Fibroblast of peridontal ligament (primary cell): ENCODE measurements around the gene ATP1A4.

Experiments
- DNase-seq: peaks from one replicate; pipeline ENCODE4 v3.0.0-alpha.2; 2010; ENCODE audit errors: extremely low read depth

ATP1A4 gene

DNA sequence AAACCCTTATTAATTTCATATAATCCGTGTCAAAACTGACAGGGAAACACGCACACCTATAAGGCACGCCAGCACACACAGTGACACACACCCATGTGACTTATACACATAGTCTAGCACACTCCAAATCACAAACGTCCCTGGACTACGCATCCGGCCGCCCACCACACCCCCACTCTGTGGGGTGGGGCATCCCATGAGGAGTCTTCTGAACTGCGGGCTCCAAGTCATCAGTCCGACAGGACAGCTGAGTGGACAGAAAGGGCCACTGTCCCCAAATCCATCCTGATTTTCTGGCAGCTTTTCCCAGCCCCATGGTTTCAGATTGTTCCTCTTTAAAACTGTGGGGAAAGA, 54.6 kb downstream of the ATP1A4 start:
- peak; percentile 37 for DNase-seq

DNA sequence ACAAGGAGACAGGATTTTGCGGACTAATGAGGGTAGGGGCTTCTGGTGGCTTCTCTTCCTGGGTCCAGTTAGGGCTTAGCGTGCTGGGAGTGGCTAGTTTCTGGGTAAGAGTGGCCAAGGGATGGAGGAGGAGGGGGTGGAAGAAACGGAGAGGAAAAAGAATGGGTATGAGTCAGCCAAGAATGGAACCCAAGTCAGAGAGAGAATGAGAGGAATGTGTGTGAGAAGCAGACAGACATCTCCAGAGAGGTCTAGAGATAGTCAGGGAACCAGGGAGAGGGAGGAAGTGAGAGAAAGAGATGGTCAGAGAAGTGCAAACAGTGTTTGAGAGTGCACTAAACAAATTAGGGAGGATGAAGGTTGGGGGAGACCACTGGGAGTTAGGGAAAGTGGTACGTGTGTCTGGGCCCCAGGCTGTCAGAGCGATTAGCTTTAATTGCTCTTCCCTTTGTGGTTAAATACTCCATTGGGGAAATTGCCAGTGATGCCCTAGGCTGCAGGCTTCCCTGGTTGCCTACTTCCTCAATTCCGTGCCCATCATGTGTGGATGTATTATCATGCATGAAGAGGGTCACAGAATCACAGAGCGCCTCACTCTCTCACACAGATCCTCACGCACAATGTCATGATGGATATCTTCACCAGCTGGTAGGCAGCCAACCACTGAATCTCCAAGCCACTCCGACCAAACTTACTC, 55.2 kb downstream of the ATP1A4 start:
- peak; percentile 86 for DNase-seq

DNA sequence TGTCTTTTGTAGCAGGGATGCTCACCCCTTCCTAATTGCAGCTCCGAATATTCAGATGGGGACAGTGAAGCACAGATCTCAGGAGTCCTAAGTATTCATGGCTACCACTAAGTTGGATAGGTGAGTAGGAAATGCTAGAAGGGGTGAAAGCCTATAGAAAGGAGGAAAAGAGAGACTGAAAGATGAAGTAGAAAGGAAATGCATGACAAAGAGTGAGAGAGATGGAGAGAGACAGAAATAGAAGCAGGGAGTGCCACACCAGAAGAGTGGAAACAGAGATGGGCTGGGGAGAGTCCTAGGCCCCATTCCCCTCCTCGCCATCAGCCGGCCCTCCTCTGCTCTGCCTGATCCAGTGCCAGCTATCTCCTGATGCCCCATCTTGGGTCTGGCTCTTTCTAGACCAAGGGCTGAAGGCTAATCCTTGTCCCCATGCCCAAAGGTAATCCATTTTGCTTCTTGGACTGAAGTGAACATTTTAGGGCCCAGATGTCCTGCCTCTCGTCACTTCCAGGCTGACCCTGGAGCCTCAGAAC, 55.8 kb downstream of the ATP1A4 start:
- DNase-seq, result no peak

DNA sequence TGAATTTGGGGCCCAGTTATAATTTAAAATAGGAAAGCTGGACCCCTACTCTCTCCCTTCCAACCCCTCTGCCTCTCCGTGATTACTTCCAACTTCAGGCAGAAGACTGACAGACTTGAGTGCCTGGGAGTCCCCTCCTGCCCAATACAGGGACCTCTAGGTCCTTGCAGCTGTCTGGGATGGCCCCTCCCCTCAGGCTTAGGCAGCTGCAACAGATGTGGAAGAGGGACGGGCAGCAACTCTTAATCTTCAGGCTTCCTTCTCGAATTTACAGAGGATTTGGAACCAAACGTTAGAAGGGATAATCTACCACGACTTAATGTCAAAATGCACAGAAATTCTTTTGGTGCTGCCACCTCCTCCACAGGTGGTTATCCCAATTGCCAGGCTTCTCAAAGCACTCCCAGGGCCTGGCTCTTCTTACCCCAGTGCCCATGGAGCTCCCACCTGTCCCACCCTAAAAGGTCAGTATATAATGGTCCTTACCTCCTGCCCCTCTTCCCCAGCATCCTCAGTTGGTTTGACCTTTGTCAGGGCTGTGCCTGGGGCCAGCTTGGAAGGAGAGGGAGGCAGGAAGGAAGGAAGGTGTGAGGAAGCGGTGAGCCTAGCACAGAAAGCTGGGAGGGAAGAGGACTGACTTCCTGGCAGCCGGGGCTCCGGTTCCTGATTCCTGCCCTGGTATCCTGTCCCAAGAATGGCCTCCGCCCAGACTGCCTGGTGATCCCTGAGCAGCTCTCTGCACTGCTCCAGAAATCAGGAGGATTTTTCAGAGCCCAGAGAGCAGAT, 56.6 kb downstream of the ATP1A4 start:
- DNase-seq, result no peak

DNA sequence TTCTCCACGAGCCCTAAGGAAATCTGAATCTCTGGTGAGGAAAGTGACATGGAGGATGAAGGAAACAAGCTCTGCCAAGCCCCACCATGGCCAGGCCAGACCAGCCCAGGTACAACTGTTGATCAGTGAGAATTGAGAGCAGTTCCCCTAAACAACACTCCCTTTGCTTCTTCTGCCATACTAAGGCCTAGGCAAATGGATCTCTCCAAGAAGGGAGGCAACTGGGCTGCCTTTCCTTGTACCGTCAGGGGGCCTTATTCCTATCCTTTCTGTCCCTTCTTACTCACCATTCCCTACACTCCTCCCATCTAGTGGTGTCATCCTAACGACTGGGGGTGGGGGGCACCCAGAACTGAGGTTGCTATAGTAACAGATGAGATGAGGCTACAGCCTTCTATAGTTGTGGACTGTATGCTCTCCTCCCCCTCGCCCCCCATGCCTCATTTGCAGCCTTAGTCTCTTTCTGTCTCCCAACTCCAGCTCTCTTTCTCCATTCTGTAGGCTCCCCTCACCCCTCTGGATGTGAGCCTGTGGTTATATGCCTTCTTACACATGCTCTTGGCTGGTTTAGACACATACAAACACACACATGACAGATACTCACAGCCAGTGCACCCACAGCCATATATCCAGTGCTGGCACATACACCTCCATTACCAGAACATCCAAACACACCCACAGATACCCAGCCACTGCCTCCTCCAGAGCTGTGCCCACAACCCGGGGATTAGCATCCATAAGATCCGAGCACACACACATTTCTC, 57.3 kb downstream of the ATP1A4 start:
- no peak for DNase-seq

DNA sequence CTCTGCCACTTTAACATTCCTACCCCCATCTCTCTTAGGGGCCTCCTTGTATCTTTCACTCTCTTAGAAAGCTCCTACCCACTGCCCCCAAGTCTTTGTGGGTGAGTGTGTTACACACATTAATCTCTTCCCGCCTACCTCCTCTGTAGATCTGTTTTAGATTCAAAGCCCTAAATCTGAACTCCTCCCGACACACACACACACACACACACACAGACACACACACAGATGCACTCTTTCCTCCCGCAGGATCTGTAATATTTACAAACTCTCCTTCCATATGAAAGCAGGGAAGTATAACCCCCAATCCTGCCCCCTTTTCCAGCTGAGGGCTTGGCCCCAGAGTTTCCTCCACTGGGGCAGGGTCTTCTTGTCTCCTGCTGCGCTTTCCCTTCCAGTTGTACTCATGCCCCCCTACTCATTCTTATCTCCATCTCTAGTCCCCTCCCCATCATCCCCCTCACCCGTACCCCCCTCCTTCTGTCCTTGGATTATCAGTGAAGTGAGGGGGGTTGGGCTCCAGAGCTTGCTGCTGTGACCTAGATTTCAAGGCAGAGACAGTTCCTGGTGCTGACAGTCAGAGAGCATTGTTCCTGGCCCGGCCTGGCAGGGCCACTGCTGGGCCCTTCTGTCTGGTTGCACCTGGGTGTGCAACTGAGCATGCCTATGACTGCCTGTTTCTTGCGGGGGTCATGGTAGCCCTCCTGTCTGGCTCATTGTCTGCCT, 58.1 kb downstream of the ATP1A4 start:
- peak; percentile 28 for DNase-seq

DNA sequence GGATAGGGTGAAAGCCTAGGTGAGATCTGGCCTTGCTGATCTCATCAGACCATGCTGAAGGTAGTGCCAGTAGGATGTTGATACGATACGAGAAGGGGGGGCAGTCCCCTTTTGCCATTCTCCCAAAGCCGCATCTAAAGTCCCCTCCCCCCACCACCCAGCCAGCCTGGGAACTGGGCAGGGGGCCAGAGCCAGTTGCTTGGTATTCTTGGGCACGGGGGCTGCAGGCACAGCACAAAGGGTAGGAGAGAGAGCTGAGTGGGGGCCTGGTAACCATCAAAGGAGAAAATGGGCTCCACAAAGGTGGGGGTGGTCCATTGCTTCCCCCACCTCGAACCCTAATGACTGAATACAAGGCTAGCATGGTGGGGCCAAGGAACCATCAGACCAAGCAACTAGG, 59.2 kb downstream of the ATP1A4 start:
- DNase-seq, result no peak

DNA sequence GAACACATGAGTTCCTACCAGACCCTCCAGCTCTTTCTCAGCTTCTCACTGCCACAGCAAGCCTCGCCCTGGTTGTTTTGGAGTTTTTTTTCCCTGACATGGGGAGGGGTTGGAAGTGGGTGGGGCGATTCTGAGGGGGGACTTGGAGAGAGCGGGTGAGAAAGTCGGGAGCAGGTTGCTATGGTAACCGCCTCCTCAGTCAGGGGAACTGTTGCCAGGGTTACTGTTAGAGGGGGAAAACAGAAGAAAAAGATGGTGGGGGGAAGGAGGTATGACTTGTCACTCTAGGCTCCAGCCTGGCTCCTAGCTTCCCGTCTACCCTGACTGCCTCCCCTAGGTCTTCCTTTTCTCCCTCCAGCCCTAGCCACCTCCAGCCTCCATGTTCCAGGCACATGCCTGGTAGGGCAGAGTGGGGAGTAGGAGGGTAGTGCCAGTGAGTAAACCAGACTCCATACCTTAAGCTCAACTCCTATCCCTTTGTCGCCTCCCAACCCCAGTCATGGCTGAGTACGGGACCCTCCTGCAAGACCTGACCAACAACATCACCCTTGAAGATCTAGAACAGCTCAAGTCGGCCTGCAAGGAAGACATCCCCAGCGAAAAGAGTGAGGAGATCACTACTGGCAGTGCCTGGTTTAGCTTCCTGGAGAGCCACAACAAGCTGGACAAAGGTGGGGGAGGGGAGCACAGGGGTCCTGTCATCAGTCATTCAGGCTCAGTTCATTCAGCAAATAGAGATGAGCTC, 59.8 kb downstream of the ATP1A4 start:
- no peak for DNase-seq

DNA sequence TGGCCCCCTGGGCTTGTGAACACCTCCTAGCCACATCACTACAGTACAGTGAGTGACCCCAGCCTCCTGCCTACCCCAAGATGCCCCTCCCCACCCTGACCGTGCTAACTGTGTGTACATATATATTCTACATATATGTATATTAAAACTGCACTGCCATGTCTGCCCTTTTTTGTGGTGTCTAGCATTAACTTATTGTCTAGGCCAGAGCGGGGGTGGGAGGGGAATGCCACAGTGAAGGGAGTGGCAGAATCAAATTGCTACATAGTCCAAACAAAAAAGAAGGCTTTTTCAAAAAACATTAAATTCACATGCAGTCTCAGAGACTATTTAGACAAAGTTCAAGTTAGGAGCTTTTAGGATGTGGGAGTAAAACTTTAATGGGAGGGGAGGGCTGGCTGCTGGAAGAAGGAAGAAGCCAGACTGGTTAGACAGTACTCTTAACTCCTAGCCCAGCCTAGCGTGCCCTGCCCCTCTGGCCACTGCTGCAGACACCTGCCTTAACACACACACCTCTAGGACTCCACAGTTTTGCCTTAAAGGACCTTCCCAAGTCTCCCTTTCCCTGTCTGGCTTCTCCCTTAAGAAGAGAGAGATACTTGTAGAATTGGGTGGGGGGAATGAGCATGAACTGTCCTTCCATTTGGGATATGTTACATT, 63.2 kb downstream of the ATP1A4 start:
- no peak for DNase-seq

DNA sequence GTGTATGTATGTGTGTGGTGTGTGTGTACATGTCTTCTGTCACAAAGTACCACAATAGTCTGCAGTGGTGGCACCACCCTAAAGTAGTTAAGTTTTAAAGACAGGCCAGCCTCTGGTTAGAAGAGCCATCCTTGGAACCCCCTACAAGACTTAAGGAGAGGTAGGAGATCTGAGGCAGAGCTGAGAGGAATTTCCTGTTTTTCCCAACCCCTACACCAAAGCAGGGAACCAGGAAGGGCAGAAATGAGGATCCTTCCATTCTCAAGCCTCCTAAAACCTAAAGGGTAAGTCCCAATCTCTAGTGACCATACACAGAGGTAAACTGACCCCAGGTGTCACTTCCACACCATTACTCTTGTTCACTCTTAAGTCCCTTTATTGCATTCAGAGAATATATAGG, 64.9 kb downstream of the ATP1A4 start:
- DNase-seq, result no peak

DNA sequence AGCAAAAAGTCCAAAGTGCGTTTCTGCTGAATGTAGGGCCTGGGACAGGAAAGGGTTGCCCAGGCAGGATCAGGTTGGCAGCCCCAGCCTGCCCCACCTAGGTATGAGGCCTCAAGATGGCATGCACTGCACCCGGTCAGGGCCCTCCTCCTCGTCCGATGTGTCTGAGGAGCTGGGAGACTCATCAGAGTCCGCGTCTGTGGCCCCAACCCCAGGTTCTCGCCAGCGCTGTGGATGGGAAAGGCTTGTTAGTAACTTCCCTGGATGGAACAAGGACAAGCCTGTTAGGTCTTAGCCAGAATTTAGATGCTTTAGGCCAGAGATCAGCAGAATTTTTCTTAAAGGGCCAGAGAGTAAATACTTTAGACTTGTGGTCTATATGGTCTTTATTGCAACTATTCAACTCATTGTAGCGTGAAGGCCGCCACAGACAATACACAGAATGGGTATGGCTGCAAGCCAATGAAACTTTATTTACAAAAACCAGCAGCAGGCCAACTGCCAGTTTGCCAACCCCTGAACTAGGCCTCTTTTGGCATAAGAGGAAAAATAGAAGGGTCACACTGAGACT, 66.2 kb downstream of the ATP1A4 start:
- DNase-seq, result peak; percentile 47

DNA sequence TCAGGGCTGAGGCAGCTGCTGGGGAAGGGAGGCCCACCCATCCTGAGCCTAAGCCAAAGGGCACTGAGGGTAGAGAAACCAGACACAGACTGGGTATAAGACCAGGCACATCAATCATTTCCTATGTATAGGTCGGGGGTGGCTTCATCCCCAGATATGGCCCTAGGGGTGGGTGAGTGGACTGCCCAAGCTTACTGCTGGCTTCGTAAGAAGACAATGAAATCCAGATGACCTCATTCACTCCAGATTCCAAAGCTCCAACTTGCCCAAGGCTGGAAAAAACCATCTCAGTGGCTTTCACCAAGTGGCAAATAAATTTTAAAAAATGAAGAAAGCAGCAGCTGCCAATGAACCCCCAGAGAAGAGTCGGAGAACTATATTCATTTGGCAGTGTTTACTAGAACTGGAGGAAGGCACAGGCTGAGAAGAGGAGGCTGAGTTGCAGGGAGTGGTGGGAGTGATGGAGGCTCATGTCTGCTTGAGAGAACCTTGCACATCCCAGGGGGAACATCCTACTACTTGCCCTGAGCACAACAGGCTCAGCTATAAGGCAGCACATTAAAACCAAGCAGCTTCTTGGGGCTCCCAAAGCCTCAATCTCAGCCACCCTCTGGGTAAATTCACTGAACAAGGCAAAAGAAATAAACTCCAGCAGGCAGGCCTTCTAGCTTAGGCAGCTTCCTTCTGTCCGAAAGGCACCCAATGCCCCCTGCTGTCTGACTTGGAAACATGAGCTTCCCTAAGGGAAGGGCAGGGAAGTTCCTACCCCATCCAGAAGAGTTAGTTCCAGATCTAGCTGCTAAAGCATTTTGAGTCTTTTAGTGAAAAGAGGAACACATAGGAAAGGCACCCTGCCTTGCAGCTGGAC, 67.9 kb downstream of the ATP1A4 start:
- DNase-seq, result peak; percentile 87

DNA sequence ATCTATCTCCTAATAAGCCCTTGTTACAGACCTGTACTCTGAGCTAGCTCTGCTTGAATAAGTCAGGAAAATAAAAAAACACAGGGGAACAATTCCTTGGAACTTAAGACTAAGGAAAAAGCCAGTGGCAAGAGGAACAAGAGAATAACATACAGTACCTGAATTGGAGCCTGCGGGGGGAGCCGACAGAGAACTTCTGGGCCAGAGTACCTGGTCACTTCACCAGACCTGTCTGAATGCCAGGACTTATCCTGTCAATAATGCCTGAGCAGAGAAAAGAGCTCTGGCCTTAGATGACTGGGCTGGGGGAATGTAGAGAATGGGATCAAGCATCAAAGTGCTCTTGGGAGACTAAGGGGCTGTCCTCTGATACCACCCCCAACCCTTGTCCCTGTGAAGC, 68.9 kb downstream of the ATP1A4 start:
- no peak for DNase-seq

DNA sequence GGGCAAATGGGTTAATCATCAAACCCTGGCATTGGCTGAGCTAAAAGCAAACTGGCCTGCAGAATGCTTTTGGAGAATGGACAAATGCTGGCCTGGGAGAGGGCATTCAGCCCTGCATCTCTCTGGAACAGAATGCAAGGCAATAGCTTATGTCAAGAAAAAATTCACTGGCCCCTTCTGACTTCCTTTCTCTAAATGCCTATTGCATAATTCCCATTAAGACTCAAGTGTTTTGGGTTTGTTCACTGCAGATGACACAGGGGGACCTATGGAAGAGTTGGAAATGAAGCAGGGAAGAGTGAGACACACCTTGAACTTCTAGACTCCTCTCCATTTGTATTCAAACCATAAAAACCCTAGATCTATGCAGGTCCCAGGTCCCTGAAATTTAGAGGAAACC, 69.7 kb downstream of the ATP1A4 start:
- peak; percentile 8 for DNase-seq

DNA sequence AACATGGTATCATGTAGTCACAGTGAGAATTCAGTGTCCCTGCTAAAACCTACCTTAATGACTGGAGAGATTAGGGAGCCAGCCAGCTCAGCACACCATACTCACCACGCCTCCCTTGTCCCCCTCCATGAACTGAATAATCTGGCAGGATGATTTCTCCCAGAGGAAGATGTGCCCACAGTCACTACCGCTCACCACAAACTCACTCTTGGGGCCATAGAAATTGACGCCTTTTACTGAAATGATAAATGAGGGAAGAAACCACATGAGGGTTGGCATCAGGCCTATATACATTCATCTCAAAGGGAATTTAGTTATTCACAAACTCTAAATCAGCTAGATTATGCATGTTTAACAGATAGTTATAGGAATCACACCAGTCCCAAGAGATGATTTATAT, 71.1 kb downstream of the ATP1A4 start:
- no peak for DNase-seq

DNA sequence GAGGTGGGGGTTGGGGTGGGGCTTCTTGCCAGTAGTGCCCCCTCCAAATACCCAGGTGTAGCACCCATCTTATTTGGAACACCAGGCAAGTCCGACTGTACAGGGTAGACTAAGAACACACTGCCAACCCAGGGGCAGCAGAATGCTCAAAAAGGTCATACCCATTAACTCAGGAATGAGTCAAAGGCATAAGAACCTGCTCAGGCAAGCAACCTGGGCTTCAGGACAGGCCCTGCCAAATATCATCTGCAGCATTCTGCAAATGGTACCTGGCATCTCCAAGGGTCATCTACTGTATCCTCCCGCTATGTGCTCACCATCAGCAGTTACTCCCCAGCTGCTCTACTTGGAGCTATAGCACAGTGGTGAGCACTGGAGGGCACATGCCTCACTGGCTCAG, 73.2 kb downstream of the ATP1A4 start:
- no peak for DNase-seq

DNA sequence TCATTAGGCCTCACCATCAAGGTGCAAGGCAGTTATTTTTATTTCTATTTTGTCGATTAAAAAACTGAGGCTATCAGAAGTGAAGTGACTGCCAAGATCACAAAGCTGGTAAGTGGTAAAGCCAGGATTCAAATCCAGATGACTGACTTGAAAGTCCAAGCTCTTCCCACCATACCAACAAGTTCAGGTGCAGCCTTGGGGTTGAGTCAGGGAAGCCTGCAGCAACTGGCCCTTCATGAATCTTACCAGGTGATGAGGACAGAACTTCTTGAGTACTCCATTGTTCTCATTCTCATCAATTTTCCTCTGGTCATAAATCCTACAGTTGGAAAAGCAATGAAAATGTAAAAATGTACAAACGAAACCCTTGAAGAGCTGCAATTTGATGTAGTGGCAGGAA, 73.9 kb downstream of the ATP1A4 start:
- no peak for DNase-seq

DNA sequence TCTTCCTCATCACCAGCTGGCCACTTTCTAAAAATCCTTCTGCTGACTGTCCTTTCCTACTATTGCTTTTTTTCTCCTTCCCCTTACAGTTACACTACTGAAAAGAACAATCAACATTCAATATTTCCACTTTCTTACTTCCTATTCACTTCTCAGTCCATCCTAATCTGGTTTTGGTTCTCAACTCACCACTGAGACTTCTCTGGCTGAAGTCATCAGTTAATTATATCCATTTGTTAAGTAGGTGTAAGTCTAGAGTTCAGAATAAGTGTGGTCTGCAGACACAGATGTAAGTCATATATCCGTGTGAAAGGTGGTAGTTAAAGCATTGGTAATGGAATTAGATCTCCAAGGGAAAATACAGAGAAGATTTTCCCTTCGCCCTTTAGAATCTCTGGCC, 75.2 kb downstream of the ATP1A4 start:
- no peak for DNase-seq

DNA sequence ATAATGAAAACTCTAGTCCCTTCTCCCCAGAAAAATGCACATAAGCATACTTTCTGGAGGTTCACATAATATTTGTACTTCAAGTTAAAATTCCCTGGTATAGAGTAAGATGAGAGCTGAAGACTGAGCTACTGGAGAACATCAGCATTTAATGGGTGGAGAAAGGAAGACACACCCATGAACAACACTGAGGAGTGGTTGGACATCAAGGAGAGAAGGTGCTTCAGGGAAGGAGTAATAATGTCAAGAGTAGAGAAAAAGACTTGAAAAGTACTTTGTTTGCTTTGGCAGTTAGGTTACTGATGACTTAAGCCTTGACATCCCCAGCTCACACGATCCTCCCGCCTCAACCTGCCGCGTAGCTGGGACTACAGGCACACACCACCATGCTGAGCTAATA, 75.6 kb downstream of the ATP1A4 start:
- no peak for DNase-seq
